ENCODE data around the gene MEF2C.

DNA sequence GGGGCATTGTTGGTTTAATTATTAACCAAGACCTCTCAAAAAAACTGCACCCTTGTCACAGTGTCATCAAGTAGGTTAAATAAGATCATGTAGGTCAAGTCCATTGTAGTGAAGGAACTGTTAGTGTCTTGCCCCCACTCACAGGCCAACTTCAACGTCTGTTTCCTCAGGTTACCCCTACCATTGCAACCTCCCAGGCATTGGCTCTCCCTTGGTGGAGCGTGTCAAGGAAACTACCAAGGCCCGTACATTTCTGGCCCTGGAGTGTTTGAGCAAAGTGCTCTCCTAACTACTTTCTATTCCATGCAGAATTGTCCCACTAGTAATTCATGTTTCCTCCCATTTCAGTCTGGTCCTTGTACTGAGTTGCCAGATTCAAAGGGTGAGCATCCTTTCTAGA lies 167.5 kb downstream of the MEF2C start:
- TF ChIP-seq, protein P1, sequence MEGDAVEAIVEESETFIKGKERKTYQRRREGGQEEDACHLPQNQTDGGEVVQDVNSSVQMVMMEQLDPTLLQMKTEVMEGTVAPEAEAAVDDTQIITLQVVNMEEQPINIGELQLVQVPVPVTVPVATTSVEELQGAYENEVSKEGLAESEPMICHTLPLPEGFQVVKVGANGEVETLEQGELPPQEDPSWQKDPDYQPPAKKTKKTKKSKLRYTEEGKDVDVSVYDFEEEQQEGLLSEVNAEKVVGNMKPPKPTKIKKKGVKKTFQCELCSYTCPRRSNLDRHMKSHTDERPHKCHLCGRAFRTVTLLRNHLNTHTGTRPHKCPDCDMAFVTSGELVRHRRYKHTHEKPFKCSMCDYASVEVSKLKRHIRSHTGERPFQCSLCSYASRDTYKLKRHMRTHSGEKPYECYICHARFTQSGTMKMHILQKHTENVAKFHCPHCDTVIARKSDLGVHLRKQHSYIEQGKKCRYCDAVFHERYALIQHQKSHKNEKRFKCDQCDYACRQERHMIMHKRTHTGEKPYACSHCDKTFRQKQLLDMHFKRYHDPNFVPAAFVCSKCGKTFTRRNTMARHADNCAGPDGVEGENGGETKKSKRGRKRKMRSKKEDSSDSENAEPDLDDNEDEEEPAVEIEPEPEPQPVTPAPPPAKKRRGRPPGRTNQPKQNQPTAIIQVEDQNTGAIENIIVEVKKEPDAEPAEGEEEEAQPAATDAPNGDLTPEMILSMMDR (IDR thresholded peaks at IDR 0.05), result no peak
- no peak for TF ChIP-seq POLR2AphosphoS5 (IDR thresholded peaks at IDR 0.05)
- no peak for TF ChIP-seq POLR2A (IDR thresholded peaks at IDR 0.05)
